ENCODE results near the gene TACR3. TPM values are rescaled to one million over a fixed set of nuclear protein-coding genes. Genes with fewer than 3 reads are reported as not detected.
"Not testable (repeated sequence)": the region's sequence is repeated elsewhere in the genome, so short reads cannot be mapped to it uniquely, and the experiment has no call there.

TACR3 gene, protein sequence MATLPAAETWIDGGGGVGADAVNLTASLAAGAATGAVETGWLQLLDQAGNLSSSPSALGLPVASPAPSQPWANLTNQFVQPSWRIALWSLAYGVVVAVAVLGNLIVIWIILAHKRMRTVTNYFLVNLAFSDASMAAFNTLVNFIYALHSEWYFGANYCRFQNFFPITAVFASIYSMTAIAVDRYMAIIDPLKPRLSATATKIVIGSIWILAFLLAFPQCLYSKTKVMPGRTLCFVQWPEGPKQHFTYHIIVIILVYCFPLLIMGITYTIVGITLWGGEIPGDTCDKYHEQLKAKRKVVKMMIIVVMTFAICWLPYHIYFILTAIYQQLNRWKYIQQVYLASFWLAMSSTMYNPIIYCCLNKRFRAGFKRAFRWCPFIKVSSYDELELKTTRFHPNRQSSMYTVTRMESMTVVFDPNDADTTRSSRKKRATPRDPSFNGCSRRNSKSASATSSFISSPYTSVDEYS
- total RNA-seq, result 0.03 TPM in 1 of 2 replicates, not detected in the other
- polyA plus RNA-seq (2012), result not detected

DNA sequence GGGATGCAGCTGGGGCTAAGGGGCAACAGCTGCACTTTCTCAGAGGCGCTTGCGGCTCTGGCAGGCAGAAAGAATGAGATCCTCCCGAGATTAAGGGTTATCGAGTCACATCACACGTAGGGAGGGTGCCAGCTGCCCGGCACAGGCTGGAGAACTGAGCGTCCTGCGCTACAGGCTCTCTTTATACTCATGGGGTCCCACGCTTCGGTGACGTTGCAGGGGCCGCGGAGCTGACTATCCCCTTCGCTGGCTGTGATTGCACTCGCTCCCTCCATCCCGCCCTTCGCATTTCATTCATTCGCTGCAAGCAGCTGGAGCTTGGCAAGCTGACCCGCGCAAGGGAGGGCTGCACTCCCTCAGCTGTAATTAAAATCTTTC is at the start of gene TACR3:
Gene TACR3 (minus strand): TSS at position 156 of the 378 bp plus-strand sequence. CDS start 310 bp downstream, outside the sequence.
- DNase-seq (ENCODE audit: low read depth), result peak; percentile 9

DNA sequence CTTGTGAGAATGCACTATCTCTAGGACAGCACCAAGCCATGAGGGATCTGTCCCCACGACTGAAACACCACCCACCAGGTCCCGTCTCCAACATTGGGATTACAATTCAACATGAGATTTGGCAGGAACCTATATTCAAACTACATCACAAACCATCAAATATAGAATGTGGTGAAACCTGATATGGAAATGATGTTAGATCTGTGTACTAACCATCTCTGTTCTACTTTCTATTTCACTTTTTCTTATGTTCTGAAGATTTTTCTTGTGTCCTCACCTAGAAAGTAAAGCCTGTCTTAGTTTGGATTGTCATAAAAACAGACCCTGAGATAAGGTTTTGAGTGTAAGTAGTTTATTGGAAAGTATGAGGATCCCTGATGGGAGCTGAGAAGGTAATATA is 37.8 kb upstream of the TACR3 start:
- DNase-seq (ENCODE audit: low read depth), result no peak

DNA sequence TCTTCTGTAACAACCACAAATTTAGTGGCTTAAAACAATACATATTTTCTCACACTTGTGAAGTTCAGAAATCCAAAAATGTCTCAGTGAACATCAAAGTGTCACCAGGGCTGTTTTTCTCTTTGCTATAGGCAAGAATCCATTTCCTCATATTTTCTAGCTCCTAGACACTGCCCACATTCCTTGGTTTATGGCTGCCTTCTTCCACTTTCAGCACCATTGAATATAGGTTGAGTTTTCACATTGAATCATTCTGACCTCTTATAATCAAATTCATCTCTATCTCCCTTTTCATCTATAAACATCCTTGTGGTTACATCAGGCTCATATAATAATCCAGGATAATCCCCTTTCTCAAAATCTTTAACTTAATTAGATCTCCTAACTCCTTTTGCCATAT is 37.0 kb upstream of the TACR3 start:
- DNase-seq (ENCODE audit: low read depth), result no peak

DNA sequence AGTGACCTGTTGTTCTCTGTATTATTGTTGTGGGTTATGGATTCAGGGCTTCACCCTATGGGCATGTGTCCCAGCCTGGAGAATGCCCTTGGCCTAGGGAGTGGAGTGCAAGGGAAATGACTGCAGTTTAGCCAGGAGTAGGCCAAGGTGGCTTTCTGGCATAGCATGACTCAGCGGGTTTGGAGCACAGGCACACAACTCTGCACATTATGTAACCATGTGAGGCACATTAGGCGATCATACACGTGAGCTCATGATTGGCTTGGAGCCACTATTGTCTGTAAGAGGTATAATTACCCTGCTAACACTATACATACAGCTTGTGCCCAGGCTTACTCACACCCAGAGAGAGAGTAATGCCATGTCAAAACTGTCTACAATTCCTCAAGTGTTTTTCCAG is 35.1 kb upstream of the TACR3 start:
- DNase-seq (ENCODE audit: low read depth), result no peak

DNA sequence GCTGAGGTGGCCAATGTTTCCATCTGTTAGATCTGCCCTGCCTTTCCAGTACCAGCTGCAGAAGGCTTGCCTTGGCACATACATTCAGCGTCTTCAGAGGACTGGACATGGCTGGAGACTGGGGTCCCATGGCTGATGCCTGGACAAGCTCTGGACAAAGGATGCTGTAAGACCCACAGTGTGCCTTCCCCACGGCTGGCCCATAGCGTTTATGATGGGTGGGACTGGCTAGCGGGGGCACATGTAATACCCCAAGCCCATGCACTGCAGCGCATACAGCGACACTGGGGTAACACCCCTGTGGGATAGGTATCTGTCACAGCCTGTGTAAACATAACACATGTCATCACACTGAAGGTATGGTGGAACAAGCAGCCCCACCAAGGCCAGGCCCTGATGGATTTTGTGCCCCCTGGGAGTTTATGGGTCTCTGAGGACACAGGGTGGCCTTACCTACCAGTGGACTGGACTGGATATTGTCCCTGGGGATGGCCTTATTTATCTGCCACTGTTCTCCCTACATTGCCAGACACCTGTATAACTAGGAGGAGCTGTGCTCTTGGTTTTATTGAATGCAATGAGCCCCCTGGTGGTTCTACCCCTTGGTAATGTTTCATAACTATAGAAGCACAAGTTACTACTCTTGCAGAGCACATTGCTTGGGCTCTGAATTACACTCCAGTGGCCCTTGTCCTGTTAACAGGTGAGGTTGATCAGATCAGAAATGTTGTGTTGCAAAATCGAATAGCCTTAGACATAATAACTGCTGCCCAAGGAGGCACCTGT is 34.3 kb upstream of the TACR3 start:
- no peak for DNase-seq (ENCODE audit: low read depth)

DNA sequence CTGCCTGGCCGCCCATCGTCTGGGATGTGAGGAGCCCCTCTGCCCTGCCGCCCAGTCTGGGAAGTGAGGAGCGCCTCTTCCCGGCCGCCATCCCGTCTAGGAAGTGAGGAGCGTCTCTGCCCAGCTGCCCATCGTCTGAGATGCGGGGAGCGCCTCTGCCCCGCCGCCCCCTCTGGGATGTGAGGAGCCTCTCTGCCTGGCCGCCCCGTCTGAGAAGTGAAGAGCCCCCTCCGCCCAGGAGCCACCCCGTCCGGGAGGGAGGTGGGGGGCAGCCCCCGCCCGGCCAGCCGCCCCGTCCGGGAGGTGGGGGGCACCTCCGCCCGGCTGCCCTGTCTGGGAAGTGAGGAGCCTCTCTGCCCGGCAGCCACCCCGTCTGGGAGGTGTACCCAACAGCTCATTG is 3.4 kb upstream of the TACR3 start:
- DNase-seq (ENCODE audit: low read depth), result not testable (repeated sequence)

DNA sequence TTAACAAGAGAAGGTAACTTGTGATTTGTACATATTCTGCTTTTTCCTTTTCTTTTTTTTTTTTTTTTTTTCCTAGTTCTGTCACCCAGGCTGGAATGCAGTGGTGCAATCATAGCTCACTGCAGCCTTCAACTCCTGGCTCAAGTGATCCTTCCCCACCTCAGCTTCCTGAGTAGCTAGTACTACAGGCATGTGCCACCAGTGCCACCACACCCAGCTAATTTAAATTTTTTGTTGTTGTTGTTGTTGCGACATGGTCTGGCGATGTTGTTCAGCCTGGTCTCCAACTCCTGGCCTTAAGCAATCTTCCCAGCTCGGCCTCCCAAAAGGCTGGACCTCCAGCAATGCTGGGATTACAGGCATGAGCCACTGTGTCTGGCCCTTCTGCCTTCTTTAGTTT is 1.5 kb upstream of the TACR3 start:
- DNase-seq (ENCODE audit: low read depth), result no peak

DNA sequence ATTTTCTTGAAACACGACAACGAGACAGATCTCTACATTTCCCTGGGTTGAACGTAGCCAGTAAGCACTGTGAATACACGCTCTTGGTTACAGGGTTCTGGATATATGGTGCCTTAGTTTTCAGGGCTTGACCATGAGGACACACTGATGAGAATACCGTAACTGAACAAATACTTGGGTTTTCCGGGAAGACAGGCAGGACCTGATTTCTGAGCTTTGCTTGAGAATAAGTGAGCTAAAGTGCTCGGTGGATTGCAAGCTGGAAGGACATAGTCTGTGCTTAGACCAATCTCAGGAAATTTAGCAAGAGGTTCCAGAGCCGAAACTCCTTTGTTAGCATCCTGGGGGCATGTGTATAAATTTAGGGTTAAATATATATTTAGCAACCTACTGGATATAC is 876 bp upstream of the TACR3 start:
- no peak for DNase-seq (ENCODE audit: low read depth)

DNA sequence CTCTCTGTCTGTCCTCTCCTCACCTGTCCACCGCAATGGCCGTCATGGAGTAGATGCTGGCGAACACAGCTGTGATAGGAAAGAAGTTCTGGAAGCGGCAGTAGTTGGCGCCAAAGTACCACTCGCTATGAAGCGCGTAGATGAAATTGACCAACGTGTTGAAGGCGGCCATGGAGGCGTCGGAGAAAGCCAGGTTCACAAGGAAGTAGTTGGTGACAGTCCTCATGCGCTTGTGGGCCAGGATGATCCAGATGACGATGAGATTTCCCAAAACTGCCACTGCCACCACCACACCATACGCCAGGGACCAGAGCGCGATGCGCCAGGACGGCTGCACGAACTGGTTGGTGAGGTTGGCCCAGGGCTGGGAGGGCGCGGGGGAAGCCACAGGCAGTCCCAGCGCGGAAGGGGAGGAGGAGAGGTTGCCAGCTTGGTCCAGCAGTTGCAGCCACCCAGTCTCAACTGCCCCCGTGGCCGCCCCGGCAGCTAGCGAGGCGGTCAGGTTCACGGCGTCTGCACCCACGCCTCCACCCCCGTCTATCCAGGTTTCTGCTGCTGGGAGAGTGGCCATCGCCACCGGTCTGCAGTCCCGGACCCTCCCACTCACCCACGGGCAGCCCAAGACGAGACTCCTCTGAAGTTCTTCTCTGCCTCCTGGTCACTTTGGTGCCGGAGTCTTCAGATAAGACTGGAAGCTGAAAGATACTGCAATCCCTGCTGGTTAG is 518 bp downstream of the TACR3 start:
- peak; percentile 9 for DNase-seq (ENCODE audit: low read depth)

DNA sequence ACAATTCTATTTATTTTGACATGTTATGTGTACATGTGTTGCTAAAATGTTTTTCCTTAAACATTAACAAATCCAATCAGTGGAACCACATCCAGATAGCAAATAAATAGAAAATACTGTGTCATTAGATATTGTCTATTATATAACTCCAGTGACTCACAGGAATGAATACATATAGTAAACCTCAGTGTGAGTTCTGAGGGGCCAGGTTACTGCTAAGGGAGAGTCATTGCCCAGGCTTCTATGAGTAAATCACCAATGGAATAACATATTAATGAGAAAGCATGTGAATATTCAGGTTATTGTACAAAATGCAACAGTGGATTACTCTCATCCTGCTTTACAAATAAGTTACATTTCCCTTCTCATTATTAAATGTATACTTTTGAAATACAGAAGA is 27.2 kb downstream of the TACR3 start:
- DNase-seq (ENCODE audit: low read depth), result no peak

DNA sequence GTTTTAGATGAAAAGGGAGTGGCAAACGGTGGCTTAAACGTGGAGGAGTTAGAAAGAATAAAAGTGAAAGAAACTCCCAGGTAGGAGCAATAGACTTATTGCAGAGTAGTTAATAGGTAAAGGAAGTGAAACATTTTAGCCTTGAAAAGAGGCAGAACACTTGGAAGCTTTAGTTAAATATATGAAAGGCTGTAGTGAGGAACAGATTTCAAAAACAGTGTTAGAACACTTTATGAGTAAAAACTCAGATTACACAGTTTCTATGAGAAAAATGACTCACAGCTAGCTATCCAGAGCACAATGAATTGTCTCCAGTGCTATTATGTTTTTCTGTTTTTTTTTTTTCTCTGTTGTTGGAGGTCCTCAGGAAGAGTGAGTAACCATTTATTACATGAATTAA is 45.8 kb downstream of the TACR3 start:
- DNase-seq (ENCODE audit: low read depth), result no peak

DNA sequence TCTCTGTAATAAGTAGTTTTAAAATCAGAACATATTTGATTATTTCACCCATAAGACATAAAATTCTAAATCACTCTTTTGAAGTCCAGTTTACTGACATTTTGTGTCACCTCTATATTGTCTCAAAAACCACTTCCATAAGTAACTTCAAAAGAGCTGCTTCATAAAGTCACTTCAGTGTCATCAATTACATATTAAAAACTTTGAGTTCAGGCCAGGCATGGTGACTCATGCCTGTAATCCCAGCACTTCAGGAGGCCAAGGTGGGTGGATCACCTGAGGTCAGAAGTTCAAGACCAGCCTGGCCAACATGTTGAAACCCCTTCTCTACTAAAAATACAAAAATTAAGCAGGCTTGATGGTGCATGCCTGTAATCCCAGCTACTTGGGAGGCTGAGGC is 53.0 kb downstream of the TACR3 start:
- not testable (repeated sequence) for DNase-seq (ENCODE audit: low read depth)

DNA sequence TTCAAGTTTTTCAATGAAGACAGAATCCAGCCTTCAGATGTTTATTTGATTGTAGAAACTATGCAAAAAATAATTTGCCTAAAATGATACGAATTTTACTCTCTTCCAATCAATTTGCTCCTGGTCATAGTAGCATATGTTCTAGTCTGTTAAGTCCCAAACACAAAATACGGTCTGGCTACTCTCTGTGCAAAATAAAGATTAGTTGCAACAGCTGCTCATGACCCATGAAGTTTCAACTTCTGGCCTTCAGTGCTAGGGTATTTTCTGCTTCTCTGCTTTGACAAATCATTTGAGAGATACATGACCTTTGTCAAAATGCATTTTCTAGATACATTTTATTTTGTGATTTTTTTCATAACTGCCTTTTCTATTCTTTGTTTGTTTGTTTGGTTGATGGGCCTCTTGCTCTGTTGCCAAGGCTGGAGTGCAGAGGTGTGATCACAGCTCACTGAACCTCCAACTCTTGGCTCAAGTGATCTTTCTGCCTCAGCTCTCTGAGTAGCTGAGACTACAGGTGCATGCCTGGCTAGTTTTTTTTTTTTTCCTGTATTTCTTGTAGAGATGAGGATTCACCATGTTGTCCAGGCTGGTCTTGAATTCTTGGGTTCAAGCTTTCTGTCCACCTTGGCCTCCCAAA is 55.2 kb downstream of the TACR3 start:
- DNase-seq (ENCODE audit: low read depth), result no peak

DNA sequence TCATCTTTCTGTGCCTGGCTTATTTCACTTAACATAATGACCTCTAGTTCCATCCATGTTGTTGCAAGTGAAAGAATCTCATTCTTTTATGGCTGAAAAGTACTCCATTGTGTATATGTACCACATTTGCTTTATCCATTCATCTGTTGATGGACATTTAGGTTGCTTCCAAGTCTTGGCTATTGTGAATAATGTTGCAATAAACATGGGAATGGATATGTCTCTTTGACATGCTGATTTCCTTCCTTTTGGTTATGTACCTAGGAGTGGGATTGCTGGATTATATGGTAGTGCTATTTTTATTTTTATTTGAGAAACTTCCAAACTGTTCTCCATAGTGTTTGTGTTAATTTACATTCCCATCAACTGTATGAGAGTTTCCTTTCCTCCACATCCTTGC is 71.2 kb downstream of the TACR3 start:
- no peak for DNase-seq (ENCODE audit: low read depth)

DNA sequence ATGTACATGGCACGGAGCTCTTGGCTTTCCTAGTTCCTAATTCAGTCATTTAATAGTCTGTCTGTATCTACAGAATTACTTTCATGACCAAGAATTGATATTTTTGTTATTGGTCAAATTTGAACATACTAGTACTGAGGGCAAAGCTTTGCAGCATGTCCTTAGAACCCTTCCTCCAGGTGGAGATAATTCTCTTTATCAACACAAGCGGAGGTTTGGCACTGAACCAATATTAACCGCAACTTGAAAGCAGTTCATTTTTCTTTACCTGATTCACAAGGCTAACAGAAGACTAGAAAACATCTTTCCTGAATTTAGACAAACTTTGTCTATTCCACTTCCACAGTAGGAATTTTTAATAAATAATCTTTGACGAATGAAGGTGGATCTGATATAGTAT is 73.8 kb downstream of the TACR3 start:
- no peak for DNase-seq (ENCODE audit: low read depth)

DNA sequence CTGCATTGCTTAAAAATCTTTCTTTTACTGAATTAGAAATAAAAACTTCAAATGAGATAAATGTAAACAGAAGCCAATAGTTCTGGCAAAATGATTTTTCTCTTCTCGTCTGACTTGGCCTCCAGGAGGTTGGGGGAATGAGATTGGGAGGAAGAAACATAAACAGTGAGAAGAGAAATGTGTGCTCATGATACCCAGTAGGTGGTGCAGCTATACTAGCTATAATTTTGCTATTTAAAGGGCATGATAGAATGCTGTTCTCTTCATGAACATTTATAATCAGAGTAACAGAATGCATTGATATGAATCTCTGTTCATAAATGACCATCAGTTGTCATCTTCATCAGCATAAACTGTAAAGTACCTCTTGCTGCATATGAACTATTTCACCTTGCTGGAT is 85.5 kb downstream of the TACR3 start:
- DNase-seq (ENCODE audit: low read depth), result no peak

DNA sequence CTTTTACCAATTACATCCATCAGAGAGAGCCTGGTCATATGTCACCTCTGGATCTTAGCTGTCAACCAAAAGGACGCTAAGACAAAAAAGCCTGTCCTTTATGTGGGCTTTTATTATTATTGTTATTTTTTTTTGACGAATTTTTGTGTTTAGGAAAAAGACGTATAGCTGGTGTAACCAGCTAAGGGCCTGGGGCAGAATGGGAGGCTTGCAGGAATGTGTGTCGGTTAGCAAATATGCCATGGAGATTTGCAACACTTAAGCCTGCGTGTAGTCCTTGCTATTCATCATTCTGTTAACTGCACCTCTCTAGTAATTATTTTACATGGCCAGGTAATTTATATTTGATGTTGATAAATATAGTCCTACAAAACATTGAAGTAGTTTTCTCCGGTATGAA is 93.5 kb downstream of the TACR3 start:
- DNase-seq (ENCODE audit: low read depth), result no peak

DNA sequence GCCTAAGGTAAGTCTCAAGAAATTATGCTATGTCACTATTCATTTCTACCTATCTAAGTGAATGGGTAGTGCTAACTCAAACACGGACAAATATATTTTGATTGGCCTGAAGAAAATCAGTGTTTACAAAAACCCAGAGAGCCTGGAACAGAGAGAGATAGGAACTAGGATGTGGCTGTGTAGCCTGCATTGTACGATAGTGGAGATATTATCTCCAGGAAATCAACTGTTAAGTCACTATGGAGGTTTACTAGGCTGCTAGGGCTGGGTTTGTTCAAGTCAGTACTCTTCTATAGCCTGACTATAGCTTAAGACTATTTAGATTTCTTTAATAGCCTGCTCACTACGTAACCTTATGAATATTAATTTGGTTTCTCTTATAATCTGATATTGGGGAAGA is 127.9 kb downstream of the TACR3 start:
- no peak for DNase-seq (ENCODE audit: low read depth)

DNA sequence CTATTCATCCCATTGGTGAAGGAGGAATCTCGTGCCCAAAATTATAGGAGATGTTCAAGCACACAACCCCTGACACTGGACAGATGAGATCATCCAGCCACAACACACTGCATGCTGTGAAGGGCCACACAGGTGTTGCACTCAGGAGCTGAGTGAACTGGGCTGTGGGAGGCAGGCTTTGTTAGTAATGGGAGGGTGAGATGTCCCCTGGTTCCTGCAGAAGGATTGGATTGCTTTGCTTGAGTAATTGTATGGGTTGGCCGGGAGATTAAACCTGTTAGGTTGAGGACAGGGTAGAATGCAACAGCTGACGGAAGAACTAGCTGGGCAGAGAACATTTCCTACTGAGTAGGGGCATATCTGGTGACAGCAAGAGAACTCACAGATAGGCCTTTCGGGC is 152.2 kb downstream of the TACR3 start:
- DNase-seq (ENCODE audit: low read depth), result no peak

DNA sequence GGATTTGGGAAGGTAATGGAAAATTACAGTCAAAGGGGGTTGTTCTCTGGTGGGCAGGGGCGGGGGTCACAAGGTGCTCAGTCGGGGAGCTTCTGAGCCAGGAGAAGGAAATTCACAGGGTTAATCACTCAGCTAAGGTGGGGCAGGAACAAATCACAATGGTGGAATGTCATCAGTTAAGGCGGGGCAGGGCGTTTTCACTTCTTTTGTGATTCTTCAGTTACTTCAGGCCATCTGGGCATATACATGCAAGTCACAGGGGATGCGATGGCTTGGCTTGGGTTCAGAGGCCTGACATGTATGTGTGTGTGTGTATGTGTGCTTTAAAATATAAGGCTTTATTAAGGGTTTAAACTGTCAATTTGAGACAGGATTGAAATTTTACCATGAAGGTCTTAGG is 160.6 kb downstream of the TACR3 start:
- not testable (repeated sequence) for DNase-seq (ENCODE audit: low read depth)

All from myocyte (in vitro differentiated cells).